RWPE1 (cell line): ENCODE measurements around the gene MYL5.
"Not testable (repeated sequence)": the region's sequence is repeated elsewhere in the genome, so short reads cannot be mapped to it uniquely, and the experiment has no call there.

Source experiments
- CTCF ChIA-PET: fragments of 350-600 bp; sonication (Branson Sonifier 250); formaldehyde crosslinking; extraction: SDS; loops from one replicate; lab custom pipeline; 2021; lab: Yijun Ruan, JAX
- POLR2A ChIA-PET: fragments of 400-600 bp; formaldehyde crosslinking; extraction: SDS; loops from one replicate; lab custom pipeline; 2020; ENCODE audit warnings: antibody characterized with exemption; ENCODE audit not compliant: low non-redundant PET; lab: Yijun Ruan, JAX
- DNase-seq: peaks from one replicate; pipeline ENCODE4 v3.0.0; 2012; ENCODE audit warnings: low spot score
- H3K27ac ChIP-seq: fragments of 450-650 bp; 2 replicates; pipeline ENCODE4 v1.5.1; 2017
- CTCF ChIP-seq: fragments of 450-650 bp; conservative IDR thresholded peaks from 2 replicates; pipeline ENCODE4 v1.5.1; 2017; ENCODE audit warnings: low read depth, mild to moderate bottlenecking

Gene MYL5

DNA sequence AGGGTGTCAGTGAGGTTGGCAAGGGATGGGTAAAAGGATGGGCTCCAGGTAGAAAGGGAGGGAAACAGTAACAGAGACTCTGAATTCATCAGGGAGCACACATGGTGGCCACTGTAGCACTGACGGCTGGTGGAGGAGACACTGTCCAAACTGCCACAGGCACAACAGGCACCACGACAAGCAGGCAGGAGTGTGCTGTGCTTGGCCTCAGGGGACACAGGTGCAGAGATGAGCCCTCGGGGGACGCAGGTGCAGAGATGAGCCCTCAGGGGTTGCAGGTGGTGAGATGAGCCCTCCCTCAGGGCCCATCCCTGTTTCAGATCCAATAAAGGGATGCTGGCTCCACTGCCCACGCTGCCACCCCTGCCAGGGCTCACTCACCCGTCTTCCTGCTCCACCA lies 41.4 kb upstream of the MYL5 start:
- ChIA-PET POLR2A (no interaction called here), CTCF (no interaction called here)
- H3K27ac ChIP-seq: no peak overlapping the region
- no peak for TF ChIP-seq CTCF
- no peak for DNase-seq

DNA sequence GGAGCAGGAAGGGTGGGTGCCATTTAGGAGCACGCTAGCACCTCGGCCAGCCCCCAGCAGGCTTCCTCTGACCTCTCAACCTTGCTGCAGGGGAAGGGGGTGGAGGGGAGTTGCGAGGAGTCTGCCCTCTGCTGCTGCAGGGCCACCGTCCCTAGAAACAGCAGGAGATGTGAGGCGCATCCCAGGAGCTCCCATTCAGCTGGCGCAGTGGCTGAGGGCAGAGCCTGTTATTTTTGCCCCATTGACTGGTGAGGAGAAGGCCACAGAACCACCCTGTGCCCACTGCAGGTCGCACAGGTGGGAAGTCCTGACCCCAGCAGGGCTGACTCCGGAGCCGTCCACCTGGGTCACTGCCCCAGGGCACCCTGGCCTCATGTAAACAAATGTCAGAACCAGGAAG lies 40.9 kb upstream of the MYL5 start:
- H3K27ac ChIP-seq: no peak overlapping the region
- CTCF ChIA-PET: no interaction called here
- POLR2A ChIA-PET: no interaction called here
- no peak for TF ChIP-seq CTCF
- no peak for DNase-seq

DNA sequence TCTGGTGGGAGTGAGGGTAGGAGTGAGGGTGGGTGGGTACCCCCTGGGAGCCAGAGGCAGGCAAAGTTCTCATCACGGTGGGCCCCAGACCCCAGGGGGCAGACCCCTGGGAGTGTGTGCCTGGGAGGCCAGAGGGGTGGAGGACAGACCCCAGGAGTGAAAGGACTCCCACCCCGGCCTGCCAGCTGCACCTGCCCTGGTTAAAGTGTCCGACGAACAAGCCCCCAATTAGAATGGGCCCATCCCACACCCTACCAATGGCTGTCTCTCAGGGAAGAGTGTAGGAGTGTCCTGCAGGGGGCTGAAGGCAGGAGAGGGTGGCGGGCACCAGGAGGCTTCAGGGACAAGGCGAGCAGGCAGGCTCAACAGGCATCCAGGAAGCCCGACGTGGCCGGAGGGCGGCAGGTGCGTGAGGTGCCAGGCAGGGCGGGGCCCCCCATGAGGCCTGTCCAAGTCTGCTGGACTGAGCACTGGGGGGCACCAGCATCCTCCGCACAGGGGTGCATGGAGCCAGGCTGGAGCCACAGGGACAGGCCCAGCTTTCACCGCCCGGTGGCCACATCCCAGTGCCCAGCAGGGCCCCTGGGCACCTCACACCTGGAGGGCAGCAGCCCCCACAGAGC lies 40.3 kb upstream of the MYL5 start:
- H3K27ac ChIP-seq: no peak overlapping the region
- no peak for TF ChIP-seq CTCF
- no peak for DNase-seq
- ChIA-PET POLR2A (no interaction called here), CTCF (no interaction called here)

DNA sequence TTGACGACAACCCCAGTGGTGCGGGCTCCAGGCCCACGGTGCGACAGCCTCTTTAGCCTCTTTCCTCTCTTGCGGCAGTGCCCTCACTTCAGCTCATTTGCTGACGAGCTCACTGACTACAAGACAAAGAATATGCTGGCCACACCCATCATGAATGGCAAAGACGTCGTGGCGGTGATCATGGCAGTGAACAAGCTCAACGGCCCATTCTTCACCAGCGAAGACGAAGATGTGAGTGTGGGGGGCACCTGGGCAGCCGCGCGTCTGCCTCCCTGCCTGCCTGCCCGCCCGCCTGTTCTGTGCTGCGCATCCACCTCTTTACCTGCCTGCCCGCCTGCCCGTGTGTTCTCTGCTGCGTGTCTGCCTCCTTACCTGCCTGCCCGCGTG lies 39.8 kb upstream of the MYL5 start:
- POLR2A ChIA-PET: no interaction called here
- no peak for DNase-seq
- CTCF ChIA-PET: no interaction called here
- no peak overlapping the region for H3K27ac ChIP-seq
- no peak for TF ChIP-seq CTCF

DNA sequence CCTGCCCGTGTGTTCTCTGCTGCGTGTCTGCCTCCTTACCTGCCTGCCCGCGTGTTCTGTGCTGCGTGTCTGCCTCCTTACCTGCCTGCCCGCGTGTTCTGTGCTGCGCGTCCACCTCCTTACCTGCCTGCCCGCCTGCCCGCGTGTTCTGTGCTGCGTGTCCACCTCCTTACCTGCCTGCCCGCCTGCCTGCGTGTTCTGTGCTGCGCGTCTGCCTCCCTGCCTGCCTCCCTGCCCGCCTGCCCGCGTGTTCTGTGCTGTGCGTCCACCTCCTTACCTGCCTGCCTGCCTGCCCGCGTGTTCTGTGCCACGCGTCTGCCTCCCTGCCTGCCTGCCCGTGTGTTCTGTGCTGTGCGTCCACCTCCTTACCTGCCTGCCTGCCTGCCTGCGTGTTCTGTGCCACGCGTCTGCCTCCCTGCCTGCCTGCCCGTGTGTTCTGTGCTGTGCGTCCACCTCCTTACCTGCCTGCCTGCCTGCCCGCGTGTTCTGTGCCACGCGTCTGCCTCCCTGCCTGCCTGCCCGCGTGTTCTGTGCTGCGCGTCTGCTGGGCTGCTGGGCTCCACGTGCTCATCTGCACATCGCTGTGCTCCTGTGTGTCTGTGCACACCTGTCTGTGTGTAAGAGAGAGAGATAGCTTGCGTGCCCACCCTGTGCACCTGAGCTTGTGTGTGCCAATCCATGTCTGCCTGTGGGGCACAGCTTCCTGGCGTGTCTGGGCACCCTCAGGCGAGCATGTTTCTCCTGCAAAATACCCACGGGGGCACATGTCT lies 39.1 kb upstream of the MYL5 start:
- H3K27ac ChIP-seq, CTCF ChIA-PET, DNase-seq, POLR2A ChIA-PET: not testable (repeated sequence)

DNA sequence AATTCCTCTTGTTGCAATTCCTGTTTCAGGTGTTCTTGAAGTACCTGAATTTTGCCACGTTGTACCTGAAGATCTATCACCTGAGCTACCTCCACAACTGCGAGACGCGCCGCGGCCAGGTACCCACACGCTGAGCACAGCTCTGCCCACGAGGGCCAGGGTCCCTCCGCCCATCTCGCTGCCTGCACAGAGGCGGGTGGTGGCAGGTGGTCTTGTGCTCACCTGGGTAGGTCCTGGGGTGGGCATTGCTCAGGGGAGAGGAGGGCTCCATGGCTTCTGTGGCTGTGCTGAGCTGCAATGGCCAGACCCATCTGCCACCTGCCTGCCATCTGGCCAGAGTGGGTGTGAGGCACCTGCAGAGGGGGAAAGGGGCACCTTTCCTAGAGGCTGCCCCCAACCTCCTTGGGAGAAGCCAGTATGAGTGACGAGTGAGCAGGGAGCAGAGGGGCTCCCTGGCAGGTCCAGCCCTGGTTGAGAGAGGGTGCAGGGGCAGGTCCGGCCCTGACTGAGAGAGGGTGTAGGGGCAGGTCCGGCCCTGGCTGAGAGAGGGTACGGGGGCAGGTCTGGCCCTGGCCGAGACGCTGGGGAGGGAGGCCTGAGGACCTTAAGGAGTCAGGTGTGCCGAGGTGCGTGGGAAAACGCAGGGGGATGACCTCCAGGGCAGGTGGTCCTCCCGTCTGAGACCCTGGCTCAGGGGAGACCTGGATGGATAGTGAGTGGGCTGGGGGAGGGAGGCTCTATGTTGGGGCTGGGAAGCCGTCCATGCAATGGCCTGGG lies 38.3 kb upstream of the MYL5 start:
- ChIA-PET POLR2A (no interaction called here), CTCF (no interaction called here)
- no peak for DNase-seq
- TF ChIP-seq CTCF: no peak
- no peak overlapping the region for H3K27ac ChIP-seq
